HUES48 (cell line): Measurements from ENCODE around the gene CNTNAP2.

ENCODE experiments used
- H3K27ac ChIP-seq: one replicate; pipeline ENCODE4 v1.7.0; 2013; ENCODE audit warnings: low read depth, low read length, inconsistent platforms
- H3K27me3 ChIP-seq: 2 replicates; pipeline ENCODE4 v1.6.1; 2013; ENCODE audit warnings: mild to moderate bottlenecking, low read length; ENCODE audit not compliant: control insufficient read depth, insufficient read depth
- H3K36me3 ChIP-seq: 2 replicates; pipeline ENCODE4 v1.6.1; 2013; ENCODE audit warnings: low read length; ENCODE audit not compliant: control insufficient read depth, insufficient read depth
- H3K4me1 ChIP-seq: 2 replicates; pipeline ENCODE4 v1.6.1; 2013; ENCODE audit warnings: mild to moderate bottlenecking, low read length; ENCODE audit not compliant: control insufficient read depth, insufficient read depth
- H3K4me3 ChIP-seq: 2 replicates; pipeline ENCODE4 v1.5.1; 2013; ENCODE audit warnings: mild to moderate bottlenecking, low read depth, low read length
- H3K9ac ChIP-seq: 2 replicates; pipeline ENCODE4 v1.6.1; 2013; ENCODE audit warnings: mild to moderate bottlenecking, low read depth, low read length, moderate library complexity
- H3K9me3 ChIP-seq: 2 replicates; pipeline ENCODE4 v1.6.1; 2013; ENCODE audit warnings: low read length; ENCODE audit not compliant: control insufficient read depth, insufficient read depth

CNTNAP2 gene

DNA sequence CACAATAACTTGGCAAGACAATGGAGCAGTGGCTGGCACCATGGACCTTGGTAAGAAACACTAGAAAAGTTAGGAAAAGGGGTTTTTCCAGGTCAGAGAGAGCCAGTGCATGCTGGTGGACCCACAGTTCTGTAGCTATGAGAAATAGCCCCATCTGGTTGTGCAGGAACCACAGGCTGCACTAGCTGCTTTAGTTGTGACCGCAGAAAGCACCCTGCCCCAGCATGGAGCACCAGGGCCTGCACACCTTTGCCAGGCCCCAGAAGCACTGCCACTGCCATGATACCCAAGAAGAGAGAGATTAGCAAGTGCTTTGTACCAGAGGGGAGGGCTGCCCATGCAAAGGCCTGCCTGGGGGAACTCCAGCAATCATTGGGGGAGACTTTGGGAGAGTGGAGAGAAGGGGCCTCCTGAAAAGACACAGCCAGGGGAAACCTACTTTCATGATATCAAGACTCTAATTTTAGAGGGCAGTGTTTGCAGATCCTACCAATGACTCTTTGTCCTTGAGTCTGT, 2217.9 kb downstream of the CNTNAP2 start:
- Histone ChIP-seq H3K9me3 (peaks cover 15% of the 10 kb centered on the region; the same call in 1 of the 2 replicates), H3K27me3 (no peaks in the 10 kb centered on the region), H3K4me1 (peaks cover 50% of the 10 kb centered on the region), H3K9ac (no peak overlapping the region), H3K4me3 (no peak overlapping the region), H3K36me3 (no peaks in the 10 kb centered on the region), H3K27ac (peak overlapping the region; percentile 100)

DNA sequence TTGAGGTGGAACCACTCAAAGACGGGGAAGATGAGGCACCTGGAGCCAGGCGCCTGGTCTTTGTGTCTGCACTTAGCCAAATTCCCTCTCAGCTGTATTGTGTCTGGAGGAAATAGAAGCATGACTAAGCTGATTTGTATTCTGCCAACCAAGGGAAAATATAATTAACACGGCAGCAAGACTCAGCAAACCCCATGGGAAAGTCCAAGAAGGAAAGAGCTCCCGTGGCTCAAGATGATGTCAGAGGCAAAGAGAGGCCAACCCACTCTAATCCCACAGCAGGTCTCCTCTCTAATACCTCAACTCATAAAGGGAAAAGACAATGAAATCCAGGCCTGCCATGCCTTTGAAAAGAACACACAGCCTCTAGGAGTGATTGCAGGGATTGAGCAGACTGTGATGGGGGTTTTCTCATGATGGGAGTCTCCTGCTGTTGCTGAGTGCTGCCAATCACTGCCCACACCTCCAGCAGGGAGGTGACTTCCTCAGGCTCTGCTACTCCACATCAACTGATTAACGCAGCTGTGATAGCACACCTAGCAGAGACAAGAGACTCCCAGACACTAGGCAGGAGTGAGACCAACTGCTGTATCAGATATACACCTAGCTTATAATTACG, 2218.5 kb downstream of the CNTNAP2 start:
- Histone ChIP-seq H3K27me3 (no peaks in the 10 kb centered on the region), H3K4me1 (peaks cover 50% of the 10 kb centered on the region), H3K36me3 (no peaks in the 10 kb centered on the region), H3K9ac (no peak overlapping the region), H3K9me3 (peaks cover 14% of the 10 kb centered on the region; the same call in 1 of the 2 replicates), H3K27ac (peak overlapping the region; percentile 100), H3K4me3 (no peak overlapping the region)

DNA sequence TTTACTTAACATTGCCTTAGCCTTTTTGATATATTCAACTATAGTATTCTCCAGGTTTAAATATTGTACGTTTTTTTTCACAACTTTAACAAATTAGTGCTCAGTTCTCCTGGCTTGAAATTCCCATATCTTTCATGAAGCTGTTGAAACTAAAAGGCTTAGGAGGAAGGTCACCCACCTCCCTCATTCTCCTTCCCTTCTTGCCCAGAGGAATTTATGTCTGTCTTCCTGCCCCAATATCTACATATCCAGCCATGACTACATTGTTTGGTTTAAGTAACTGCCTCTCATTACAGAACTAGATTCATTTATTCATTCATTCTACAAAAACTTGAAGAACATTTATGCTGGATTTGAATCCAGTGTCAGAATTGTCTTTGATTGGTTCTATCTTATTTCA, 2219.2 kb downstream of the CNTNAP2 start:
- Histone ChIP-seq H3K36me3 (no peaks in the 10 kb centered on the region), H3K9me3 (peaks cover 7% of the 10 kb centered on the region; the same call in 1 of the 2 replicates), H3K27me3 (no peaks in the 10 kb centered on the region), H3K4me1 (peaks cover 56% of the 10 kb centered on the region), H3K9ac (no peak overlapping the region), H3K4me3 (no peak overlapping the region), H3K27ac (peak overlapping the region; percentile 100)

DNA sequence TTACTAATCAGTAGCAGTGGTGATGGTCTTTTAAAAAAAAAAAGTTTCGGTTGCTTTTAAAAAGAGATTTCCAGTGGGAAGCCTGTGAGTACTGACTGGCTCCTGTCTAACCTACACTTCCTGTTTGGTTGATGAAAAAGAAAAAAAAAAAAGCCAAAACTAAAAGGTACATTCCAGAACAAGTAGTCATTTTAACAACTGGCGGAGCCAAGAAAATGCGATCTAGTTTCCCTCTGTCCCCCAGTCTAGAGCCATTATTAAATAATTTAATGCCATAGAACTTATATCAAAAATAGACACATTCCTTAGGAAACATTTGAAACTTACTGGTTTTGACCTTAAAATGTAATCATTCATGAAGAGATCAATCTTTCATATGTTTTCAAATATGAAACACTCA, 2219.8 kb downstream of the CNTNAP2 start:
- H3K4me1 ChIP-seq = peaks cover 62% of the 10 kb centered on the region
- H3K27me3 ChIP-seq = no peaks in the 10 kb centered on the region
- 0 out of 2 replicates have a peak, but pooled peaks cover under 1% of the 10 kb centered on the region for H3K9me3 ChIP-seq
- no peak overlapping the region for H3K4me3 ChIP-seq
- H3K9ac ChIP-seq = no peak overlapping the region
- peak overlapping the region; percentile 100 for H3K27ac ChIP-seq
- no peaks in the 10 kb centered on the region for H3K36me3 ChIP-seq

DNA sequence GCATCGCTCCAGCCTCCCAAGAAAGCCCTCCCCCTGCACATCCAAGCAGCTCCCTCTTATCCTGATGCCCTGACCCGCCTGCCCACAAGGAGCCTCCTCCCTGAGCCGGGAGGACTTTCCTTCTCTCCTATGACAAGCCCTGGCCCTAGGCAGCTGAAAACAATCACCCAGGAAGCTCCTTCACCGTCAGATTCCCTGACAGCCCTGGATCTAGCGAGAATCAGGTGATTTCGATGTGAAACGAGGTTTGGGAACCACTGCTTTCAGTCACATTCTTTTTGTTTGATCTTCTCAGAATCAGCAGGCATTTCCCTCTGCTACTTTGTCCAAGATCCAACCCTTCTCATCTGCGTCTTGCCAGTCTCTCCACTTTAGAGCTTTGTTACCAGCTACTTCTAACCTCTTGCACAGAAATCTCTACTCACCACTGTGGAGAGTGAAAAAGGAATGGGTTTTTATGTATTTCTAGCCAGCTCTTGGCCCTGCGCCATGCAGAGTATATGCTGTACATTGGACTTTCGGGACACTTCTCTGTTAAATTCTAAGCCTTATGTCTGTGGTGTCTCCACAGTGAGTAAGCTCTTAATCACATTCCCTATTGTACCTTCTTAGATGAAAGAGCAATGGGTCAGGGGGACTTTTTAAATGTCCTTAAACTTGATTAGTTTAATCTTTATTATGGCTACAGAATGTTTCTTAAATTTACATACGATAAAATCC, 2220.8 kb downstream of the CNTNAP2 start:
- Histone ChIP-seq H3K9ac (no peak overlapping the region; the same call in 1 of the 2 replicates), H3K9me3 (no peaks in the 10 kb centered on the region), H3K27me3 (no peaks in the 10 kb centered on the region), H3K4me3 (no peak overlapping the region), H3K4me1 (peaks cover 72% of the 10 kb centered on the region), H3K27ac (peak overlapping the region; percentile 76), H3K36me3 (no peaks in the 10 kb centered on the region)

DNA sequence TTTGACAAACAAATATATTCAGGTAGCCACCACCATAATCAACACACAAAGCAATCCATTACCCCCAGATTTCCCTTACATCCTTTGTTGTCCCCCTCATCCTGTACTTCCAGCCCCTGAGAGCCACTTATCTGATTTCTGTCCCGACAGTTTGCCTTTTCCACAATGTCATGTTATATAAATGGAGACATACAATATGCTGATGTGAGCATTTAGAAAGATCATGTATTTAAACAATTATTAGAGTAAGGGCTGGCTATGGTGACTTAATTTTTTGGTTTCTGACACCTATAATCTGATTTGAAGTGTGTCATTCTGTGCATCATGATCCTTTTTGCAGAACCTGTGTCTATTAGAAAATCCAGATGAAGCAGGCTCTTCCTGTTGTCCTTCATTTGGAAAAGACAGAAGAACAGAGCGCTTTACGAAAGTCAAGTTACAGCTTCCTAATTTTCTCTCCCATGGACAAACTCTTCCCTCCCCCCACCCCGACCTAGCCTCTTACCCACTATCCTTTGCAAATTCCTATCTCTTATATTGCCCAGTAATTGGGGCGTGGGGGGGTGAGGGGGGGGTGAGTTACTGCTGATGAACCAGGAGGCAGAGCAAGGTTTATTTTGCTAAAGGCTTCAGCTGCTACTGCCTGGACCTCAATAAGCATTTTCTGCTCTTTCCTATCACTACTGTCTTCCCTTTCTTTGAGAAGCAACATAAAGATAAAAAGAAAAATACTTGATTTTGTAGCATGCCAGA, 2221.6 kb downstream of the CNTNAP2 start:
- Histone ChIP-seq H3K4me3 (peak overlapping the region; percentile 85; the same call in 1 of the 2 replicates), H3K9ac (no peak overlapping the region), H3K27ac (peak overlapping the region; percentile 97), H3K9me3 (no peaks in the 10 kb centered on the region), H3K4me1 (peaks cover 79% of the 10 kb centered on the region), H3K36me3 (peaks cover 6% of the 10 kb centered on the region), H3K27me3 (no peaks in the 10 kb centered on the region)

DNA sequence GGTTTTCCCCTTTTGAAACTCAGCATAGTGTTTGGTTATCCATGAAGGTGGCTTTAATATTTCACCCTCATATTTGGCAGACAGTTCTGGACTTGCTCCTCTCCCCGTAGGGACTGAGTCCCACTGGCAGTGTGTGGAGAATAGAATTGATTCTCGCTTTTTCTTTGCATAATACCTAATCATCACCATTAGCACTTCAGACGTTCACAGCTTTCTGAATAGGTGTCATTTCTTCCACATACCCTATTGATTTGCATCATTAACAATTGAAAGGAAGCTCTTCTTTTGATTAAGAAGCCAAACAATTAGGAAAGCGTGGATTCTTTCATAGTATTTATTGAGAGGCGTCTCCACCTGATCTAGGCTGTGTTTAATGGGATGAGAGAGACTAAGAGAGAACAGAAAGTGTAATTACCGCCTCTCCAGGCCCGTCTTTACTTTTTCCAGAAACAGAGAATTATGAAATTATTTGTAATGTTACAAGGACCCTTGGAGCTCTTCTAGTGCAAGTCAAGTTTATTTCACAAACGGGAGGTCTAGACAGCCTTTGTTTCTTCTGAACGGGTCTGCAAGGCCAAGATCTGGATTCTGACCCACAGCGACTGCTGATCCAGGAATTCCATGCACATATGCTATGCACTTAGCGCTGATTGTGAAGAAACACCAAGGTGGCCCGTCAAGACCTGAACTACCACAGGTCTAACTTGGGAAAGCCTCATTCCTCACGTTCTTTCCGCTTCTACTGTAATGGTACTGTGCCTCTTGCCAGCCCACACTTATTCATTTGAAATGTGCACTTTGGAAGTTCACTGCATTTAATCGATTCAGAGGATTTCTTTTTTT, 2224.1 kb downstream of the CNTNAP2 start:
- Histone ChIP-seq H3K4me3 (peak overlapping the region; percentile 85), H3K36me3 (peaks cover 14% of the 10 kb centered on the region), H3K27ac (peak overlapping the region; percentile 97), H3K9me3 (no peaks in the 10 kb centered on the region), H3K9ac (peak overlapping the region; percentile 79; the same call in 1 of the 2 replicates), H3K27me3 (no peaks in the 10 kb centered on the region), H3K4me1 (peaks cover 73% of the 10 kb centered on the region)

DNA sequence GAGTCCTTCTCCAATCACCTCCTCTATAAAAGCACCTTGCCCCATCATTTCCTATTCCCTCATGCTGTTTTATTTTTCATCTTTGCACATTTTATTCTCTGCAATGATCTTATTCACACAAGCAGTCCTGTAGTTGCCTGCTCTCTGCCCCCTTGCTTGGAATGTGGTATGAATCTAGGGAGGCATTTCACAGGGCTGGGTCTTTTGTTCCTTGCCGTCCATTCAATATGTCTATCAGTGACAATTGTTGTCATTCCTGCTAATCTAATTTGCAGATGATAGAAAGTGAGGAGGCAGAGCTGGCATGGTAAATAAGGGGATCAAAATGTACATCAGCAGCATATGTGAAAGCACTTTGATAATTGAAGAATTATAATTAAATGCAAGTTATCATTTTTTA, 2227.8 kb downstream of the CNTNAP2 start:
- Histone ChIP-seq H3K27ac (no peak overlapping the region), H3K9ac (no peak overlapping the region), H3K4me1 (peaks cover 39% of the 10 kb centered on the region), H3K27me3 (no peaks in the 10 kb centered on the region), H3K36me3 (peaks cover 14% of the 10 kb centered on the region), H3K9me3 (no peaks in the 10 kb centered on the region), H3K4me3 (no peak overlapping the region)

DNA sequence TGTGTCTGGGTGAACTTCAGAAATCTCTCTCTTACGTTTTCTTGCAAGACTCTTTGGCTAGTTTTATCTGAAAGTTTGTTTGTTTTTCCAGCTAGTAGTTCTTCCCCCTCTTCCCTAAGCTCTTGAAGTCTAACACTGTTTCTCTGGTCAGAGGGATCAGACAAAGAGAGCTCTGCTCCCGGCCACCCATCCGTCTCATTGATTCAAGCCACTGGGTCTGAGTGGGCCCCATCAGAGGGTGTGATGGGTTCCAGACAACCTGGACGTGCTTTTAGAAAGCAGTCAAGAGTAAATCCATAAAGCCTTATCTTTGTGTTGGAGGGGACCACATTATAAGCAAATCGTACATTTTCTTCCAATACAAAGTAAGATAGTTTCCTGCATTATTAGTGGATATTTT, 2231.4 kb downstream of the CNTNAP2 start:
- Histone ChIP-seq H3K9me3 (no peaks in the 10 kb centered on the region), H3K9ac (no peak overlapping the region), H3K36me3 (peaks cover 10% of the 10 kb centered on the region), H3K27me3 (no peaks in the 10 kb centered on the region), H3K27ac (no peak overlapping the region), H3K4me1 (peaks cover 12% of the 10 kb centered on the region), H3K4me3 (no peak overlapping the region)

DNA sequence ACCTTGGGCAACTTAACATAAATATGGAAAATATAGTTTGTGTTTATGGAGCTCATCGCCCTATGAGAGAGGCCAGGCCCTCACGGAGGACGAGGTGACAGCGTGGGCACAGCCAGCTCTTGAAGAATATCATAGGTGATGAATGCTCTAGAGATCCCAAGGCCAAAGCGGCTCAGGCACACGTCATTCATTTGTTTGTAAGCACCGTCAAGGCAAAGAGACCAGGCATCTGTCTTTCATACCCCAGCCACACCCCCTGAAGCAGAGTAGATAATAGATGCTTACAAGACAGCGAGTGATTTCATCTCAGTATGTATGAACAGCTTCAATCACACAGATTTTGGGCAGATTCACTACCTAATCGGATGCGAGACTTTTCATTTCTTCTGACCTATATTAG, 2231.9 kb downstream of the CNTNAP2 start:
- no peak overlapping the region for H3K27ac ChIP-seq
- H3K9ac ChIP-seq = no peak overlapping the region
- no peaks in the 10 kb centered on the region for H3K9me3 ChIP-seq
- no peak overlapping the region for H3K4me3 ChIP-seq
- H3K36me3 ChIP-seq = peaks cover 5% of the 10 kb centered on the region; the same call in 1 of the 2 replicates
- no peaks in the 10 kb centered on the region for H3K27me3 ChIP-seq
- peaks cover 9% of the 10 kb centered on the region; the same call in 1 of the 2 replicates for H3K4me1 ChIP-seq
